Cardiac fibroblast (primary cell): ENCODE measurements around the gene SPATA46.
"Not testable (repeated sequence)": the region's sequence is repeated elsewhere in the genome, so short reads cannot be mapped to it uniquely, and the experiment has no call there.

Experiments used
- DNase-seq, 2 donors: peaks; one replicate each; pipeline versions ENCODE4 v3.0.0 to v3.0.0-alpha.2; 2010; ENCODE audit warnings: low read depth in 2 of 2
- H3K4me3 ChIP-seq, 2 donors: replicated peaks in 1 of 2; 1 replicate in 1 of 2; 2 replicates in 1 of 2; pipeline ENCODE4 v1.5.1; 2011; ENCODE audit warnings: low read depth in 2 of 2, low read length in 2 of 2, mild to moderate bottlenecking in 2 of 2, moderate library complexity in 1 of 2
- CTCF ChIP-seq: IDR thresholded peaks from one replicate; pipeline ENCODE4 v1.5.1; 2011; ENCODE audit warnings: low read depth, mild to moderate bottlenecking, low read length, inconsistent platforms

Gene SPATA46

DNA sequence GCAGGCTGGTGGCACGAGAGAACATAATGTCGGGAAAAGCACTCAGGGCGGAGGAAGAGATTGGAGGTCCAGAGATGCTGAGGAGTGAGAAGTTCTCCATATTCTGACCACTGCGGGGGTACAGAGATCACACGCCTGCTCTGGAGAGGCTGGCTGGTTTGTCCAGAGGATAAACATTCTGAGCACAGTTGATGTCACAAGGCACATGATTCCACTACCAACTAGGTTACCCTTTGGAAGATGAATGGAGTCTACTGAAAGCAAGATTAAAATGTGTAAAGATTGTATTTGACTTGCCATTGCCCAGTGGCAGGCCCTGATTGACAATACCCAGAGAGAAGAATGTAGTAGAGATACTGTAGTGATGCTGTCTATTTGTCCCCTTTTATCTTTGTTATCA, at the start of gene SPATA46:
SPATA46 (minus strand) TSS at position 164 of the 400 bp plus-strand sequence; CDS start at position 100, 64 bp downstream.
- TF ChIP-seq CTCF, result no peak
- H3K4me3 ChIP-seq, result no peak within 1 kb of the TSS
- DNase-seq, result no peak

GRCh38 chr1:162422662-162423375, 46.2 kb upstream of the SPATA46 start:
- DNase-seq, result no peak
- no peak overlapping the region for H3K4me3 ChIP-seq
- TF ChIP-seq CTCF, result no peak

GRCh38 chr1:162421258-162422164, 44.9 kb upstream of the SPATA46 start:
- no peak overlapping the region for H3K4me3 ChIP-seq
- no peak for TF ChIP-seq CTCF
- peak in 1 of 2 donors; percentile 16 for DNase-seq

DNA sequence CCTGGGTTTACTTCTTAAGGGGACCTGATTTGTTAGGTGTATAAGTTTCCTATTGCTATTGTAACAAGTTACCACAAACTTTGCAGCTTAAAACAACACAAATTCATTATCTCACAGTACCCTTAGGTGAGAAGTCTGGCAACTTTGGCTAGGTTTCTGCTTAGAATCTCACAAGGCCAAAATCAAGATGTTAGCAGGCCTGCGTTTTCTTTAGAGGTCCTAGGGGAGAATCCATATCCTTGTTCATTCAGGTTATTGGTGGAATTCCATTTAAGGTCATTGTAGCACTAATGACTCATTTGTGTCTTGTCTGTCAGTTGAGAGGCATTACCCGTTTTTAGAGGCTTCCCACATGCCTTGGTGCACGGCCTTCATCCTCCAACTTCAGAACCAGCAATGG, 43.5 kb upstream of the SPATA46 start:
- DNase-seq, result peak in 1 of 2 donors; percentile 24
- no peak for TF ChIP-seq CTCF

DNA sequence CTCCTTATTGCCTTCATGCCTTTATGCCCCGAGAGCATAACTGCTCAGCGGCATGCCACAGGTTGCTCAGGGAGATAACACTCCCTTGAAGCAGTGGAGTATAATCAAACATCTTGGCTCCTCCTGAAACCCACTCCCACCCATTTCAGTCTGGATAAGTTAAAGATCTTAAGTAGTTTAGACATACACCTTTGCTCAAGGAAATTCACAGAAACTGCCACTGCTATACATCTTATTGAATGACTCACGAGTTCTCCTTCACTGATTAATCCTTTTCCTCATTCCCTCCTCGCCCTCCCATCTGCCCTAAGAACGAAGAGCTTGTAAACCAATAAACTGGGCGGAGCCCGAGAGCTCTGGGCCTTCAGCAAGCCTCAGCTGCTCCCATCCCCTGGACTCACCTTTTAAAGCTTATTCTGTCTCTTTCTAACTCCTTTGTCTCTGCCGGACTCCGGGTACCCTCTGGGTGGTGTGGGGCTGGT, 42.8 kb upstream of the SPATA46 start:
- not testable (repeated sequence) for H3K4me3 ChIP-seq, DNase-seq

More for the DNA sequence above, 43.5 kb upstream of the SPATA46 start:
- no peak overlapping the region for H3K4me3 ChIP-seq

DNA sequence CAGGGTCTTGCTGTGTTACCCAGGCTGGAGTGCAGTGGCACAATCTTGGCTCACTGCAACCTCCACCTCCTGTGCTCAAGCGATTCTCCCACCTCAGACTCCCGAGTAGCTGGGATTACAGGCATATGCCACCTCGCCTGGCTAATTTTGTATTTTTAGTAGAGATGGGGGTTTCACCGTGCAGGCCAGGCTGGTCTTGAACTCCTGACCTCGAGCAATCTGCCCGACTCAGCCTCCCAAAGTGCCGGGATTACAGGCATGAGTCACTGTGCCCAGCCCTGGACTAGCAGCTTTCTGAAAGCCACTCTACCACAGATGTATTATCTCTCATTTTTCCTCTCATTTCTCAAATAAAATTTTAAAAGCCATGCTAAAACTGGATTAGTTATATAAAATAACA, 41.9 kb upstream of the SPATA46 start:
- H3K4me3 ChIP-seq, DNase-seq: not testable (repeated sequence)

GRCh38 chr1:162417650-162418049, 41.0 kb upstream of the SPATA46 start:
- no peak for TF ChIP-seq CTCF
- no peak for DNase-seq

More at GRCh38 chr1:162417650-162418049, 41.0 kb upstream of the SPATA46 start:
- no peak overlapping the region for H3K4me3 ChIP-seq
